Measurements from ENCODE around the gene SNAPC1. TPM values are rescaled to one million over a fixed set of nuclear protein-coding genes. Genes with fewer than 3 reads are reported as not detected.
"Not testable (repeated sequence)": the region's sequence is repeated elsewhere in the genome, so short reads cannot be mapped to it uniquely, and the experiment has no call there.

Gene SNAPC1
- total RNA-seq, 2 experiments from 2014 or later = 5.1 to 5.8 TPM

- H3K9me3 Mint-ChIP-seq (ENCODE audit: low read depth) = no peaks in the 10 kb centered on the region
- H3K4me1 Mint-ChIP-seq = peaks cover 25% of the 10 kb centered on the region
- peaks cover 6% of the 10 kb centered on the region for H3K27me3 Mint-ChIP-seq
- H3K27ac Mint-ChIP-seq = no peak overlapping the region
- DNase-seq (no peak), ATAC-seq (no peak)
- H3K36me3 Mint-ChIP-seq = peaks cover 16% of the 10 kb centered on the region
- CTCF ChIA-PET = interaction anchor here (1.0 to 3.5 kb wide), 3 partner anchors 8 to 281 kb away, joined by 3 to 18 read pairs (median 3); partner anchors contain the start of gene SNAPC1
- H3K4me3 Mint-ChIP-seq = no peak overlapping the region
These were observed 8.6 kb upstream of the SNAPC1 start for GRCh38 chr14:61753631-61754030.

- no peak overlapping the region for H3K4me3 Mint-ChIP-seq
- H3K27ac Mint-ChIP-seq = no peak overlapping the region
- CTCF ChIA-PET = no interaction called here
These were observed 7.4 kb upstream of the SNAPC1 start for GRCh38 chr14:61754627-61755381.

GRCh38 chr14:61755382-61755742, 6.9 kb upstream of the SNAPC1 start:
- CTCF ChIA-PET; H3K36me3 Mint-ChIP-seq; H3K27ac Mint-ChIP-seq; H3K4me3 Mint-ChIP-seq; DNase-seq; H3K27me3 Mint-ChIP-seq; ATAC-seq; H3K9me3 Mint-ChIP-seq (ENCODE audit: low read depth): not testable (repeated sequence)
- H3K4me1 Mint-ChIP-seq = peaks cover 13% of the 10 kb centered on the region

More at GRCh38 chr14:61754627-61755381, 7.4 kb upstream of the SNAPC1 start:
- no peaks in the 10 kb centered on the region for H3K9me3 Mint-ChIP-seq (ENCODE audit: low read depth)
- ATAC-seq (no peak), DNase-seq (no peak)
- peaks cover 18% of the 10 kb centered on the region for H3K4me1 Mint-ChIP-seq
- peaks cover 6% of the 10 kb centered on the region for H3K27me3 Mint-ChIP-seq
- peaks cover 11% of the 10 kb centered on the region for H3K36me3 Mint-ChIP-seq

- ATAC-seq = no peak
These were observed 6.1 kb upstream of the SNAPC1 start for GRCh38 chr14:61756135-61756534.

GRCh38 chr14:61759878-61760277, 2.3 kb upstream of the SNAPC1 start:
- H3K4me3 Mint-ChIP-seq = no peak overlapping the region
- no peaks in the 10 kb centered on the region for H3K36me3 Mint-ChIP-seq
- CTCF ChIA-PET = no interaction called here
- H3K27ac Mint-ChIP-seq = no peak overlapping the region
- peaks cover under 1% of the 10 kb centered on the region for H3K27me3 Mint-ChIP-seq
- peaks cover 30% of the 10 kb centered on the region for H3K4me1 Mint-ChIP-seq
- H3K9me3 Mint-ChIP-seq (ENCODE audit: low read depth) = no peaks in the 10 kb centered on the region
- DNase-seq (no peak), ATAC-seq (no peak)

More at GRCh38 chr14:61756135-61756534, 6.1 kb upstream of the SNAPC1 start:
- no peak for DNase-seq
- peaks cover 6% of the 10 kb centered on the region for H3K27me3 Mint-ChIP-seq
- no peak overlapping the region for H3K27ac Mint-ChIP-seq
- CTCF ChIA-PET = no interaction called here
- H3K9me3 Mint-ChIP-seq (ENCODE audit: low read depth) = no peaks in the 10 kb centered on the region
- H3K36me3 Mint-ChIP-seq = peaks cover 5% of the 10 kb centered on the region
- H3K4me3 Mint-ChIP-seq = no peak overlapping the region
- H3K4me1 Mint-ChIP-seq = peaks cover 12% of the 10 kb centered on the region

- no peak for DNase-seq
- Mint-ChIP-seq H3K36me3 (peaks cover 1% of the 10 kb centered on the region), H3K9me3 (ENCODE audit: low read depth) (no peaks in the 10 kb centered on the region), H3K27ac (peak overlapping the region; percentile 98), H3K27me3 (no peaks in the 10 kb centered on the region), H3K4me1 (peaks cover 41% of the 10 kb centered on the region), H3K4me3 (peak overlapping the region; percentile 94)
- peak; percentile 1 for ATAC-seq
- CTCF ChIA-PET = interaction anchor here (0.9 to 2.1 kb wide), 11 partner anchors 9 to 481 kb away, joined by 3 to 18 read pairs (median 6); no protein-coding TSS in a partner anchor
These were observed 663 bp upstream of the SNAPC1 start for GRCh38 chr14:61761557-61761956.

GRCh38 chr14:61764342-61765122, 2.3 kb downstream of the SNAPC1 start:
- H3K36me3 Mint-ChIP-seq = peaks cover 8% of the 10 kb centered on the region
- ATAC-seq (no peak), DNase-seq (no peak)
- no peaks in the 10 kb centered on the region for H3K27me3 Mint-ChIP-seq
- H3K27ac Mint-ChIP-seq = no peak overlapping the region
- peaks cover 42% of the 10 kb centered on the region for H3K4me1 Mint-ChIP-seq
- H3K4me3 Mint-ChIP-seq = no peak overlapping the region
- CTCF ChIA-PET = interaction anchor here (0.9 to 2.2 kb wide), 2 partner anchors 73 to 240 kb away, joined by 4 to 13 read pairs; no protein-coding TSS in a partner anchor
- H3K9me3 Mint-ChIP-seq (ENCODE audit: low read depth) = no peaks in the 10 kb centered on the region

GRCh38 chr14:61765225-61765943, 3.2 kb downstream of the SNAPC1 start:
- no peak for DNase-seq
- H3K36me3 Mint-ChIP-seq = peaks cover 11% of the 10 kb centered on the region
- CTCF ChIA-PET = interaction anchor here (0.7 to 1.3 kb wide), 2 partner anchors 8 to 32 kb away, joined by 3 read pairs; no protein-coding TSS in a partner anchor
- H3K4me3 Mint-ChIP-seq = no peak overlapping the region
- H3K9me3 Mint-ChIP-seq (ENCODE audit: low read depth) = no peaks in the 10 kb centered on the region
- peaks cover 42% of the 10 kb centered on the region for H3K4me1 Mint-ChIP-seq
- ATAC-seq = no peak
- H3K27me3 Mint-ChIP-seq = no peaks in the 10 kb centered on the region
- H3K27ac Mint-ChIP-seq = no peak overlapping the region

- Mint-ChIP-seq H3K4me3 (no peak overlapping the region), H3K27me3 (no peaks in the 10 kb centered on the region), H3K4me1 (peaks cover 39% of the 10 kb centered on the region), H3K9me3 (ENCODE audit: low read depth) (no peaks in the 10 kb centered on the region), H3K36me3 (peaks cover 15% of the 10 kb centered on the region), H3K27ac (no peak overlapping the region)
- ATAC-seq = no peak
- no peak for DNase-seq
- CTCF ChIA-PET = interaction anchor here (0.7 to 1.3 kb wide), 2 partner anchors 9 to 33 kb away, joined by 3 read pairs; no protein-coding TSS in a partner anchor
These were observed 3.9 kb downstream of the SNAPC1 start for GRCh38 chr14:61766151-61766550.

- Mint-ChIP-seq H3K36me3 (peaks cover 25% of the 10 kb centered on the region), H3K9me3 (ENCODE audit: low read depth) (no peaks in the 10 kb centered on the region), H3K27ac (no peak overlapping the region), H3K27me3 (no peaks in the 10 kb centered on the region), H3K4me1 (peaks cover 30% of the 10 kb centered on the region), H3K4me3 (no peak overlapping the region)
- DNase-seq (no peak), ATAC-seq (no peak)
- CTCF ChIA-PET = interaction anchor here (1.3 kb wide), 1 partner anchor 69 kb away, joined by 3 read pairs; no protein-coding TSS in a partner anchor
These were observed 6.0 kb downstream of the SNAPC1 start for GRCh38 chr14:61768240-61768639.

GRCh38 chr14:61769893-61770292, 7.7 kb downstream of the SNAPC1 start:
- peaks cover 31% of the 10 kb centered on the region for H3K36me3 Mint-ChIP-seq
- peaks cover 18% of the 10 kb centered on the region for H3K4me1 Mint-ChIP-seq
- ATAC-seq (no peak), DNase-seq (no peak)
- no peak overlapping the region for H3K4me3 Mint-ChIP-seq
- no peak overlapping the region for H3K27ac Mint-ChIP-seq
- CTCF ChIA-PET = no interaction called here
- H3K27me3 Mint-ChIP-seq = no peaks in the 10 kb centered on the region
- no peaks in the 10 kb centered on the region for H3K9me3 Mint-ChIP-seq (ENCODE audit: low read depth)

- Mint-ChIP-seq H3K4me1 (peaks cover 24% of the 10 kb centered on the region), H3K36me3 (peaks cover 48% of the 10 kb centered on the region), H3K9me3 (ENCODE audit: low read depth) (no peaks in the 10 kb centered on the region), H3K4me3 (no peak overlapping the region), H3K27ac (no peak overlapping the region), H3K27me3 (no peaks in the 10 kb centered on the region)
- CTCF ChIA-PET = no interaction called here
- no peak for ATAC-seq
- no peak for DNase-seq
These were observed 12.6 kb downstream of the SNAPC1 start for GRCh38 chr14:61774861-61775260.

- ATAC-seq (peak; percentile 96), DNase-seq (peak; percentile 55)
- peaks cover 25% of the 10 kb centered on the region for H3K4me1 Mint-ChIP-seq
- CTCF ChIA-PET = interaction anchor here (0.7 to 1.7 kb wide), 3 partner anchors 18 to 558 kb away, joined by 3 to 10 read pairs (median 6); partner anchors contain the start of gene SNAPC1
- peak overlapping the region; percentile 14 for H3K4me3 Mint-ChIP-seq
- no peaks in the 10 kb centered on the region for H3K9me3 Mint-ChIP-seq (ENCODE audit: low read depth)
- no peaks in the 10 kb centered on the region for H3K27me3 Mint-ChIP-seq
- peak overlapping the region; percentile 87 for H3K27ac Mint-ChIP-seq
- H3K36me3 Mint-ChIP-seq = peaks cover 49% of the 10 kb centered on the region
These were observed 17.9 kb downstream of the SNAPC1 start for GRCh38 chr14:61780125-61780524.

Data from activated CD8-positive, alpha-beta memory T cell treated with anti-CD3 and anti-CD28 coated beads, Interleukin-2, amount 10 ng/mL, durations not matched to agents 7 days and 5 days (primary cell).